NCI-H1048 (cell line): Measurements from ENCODE around the gene FICD.
A peak's percentile ranks its signal among the peaks of the same experiment; 100 is the strongest.
"Not testable (repeated sequence)": the region's sequence is repeated elsewhere in the genome, so short reads cannot be mapped to it uniquely, and the experiment has no call there.

ENCODE experiments used
- DNase-seq: peaks from one replicate; lab custom pipeline; 2025; lab: John Stamatoyannopoulos, UW

Gene FICD

GRCh38 chr12:108538146-108538545, 23.1 kb downstream of the FICD start:
- no peak for DNase-seq

GRCh38 chr12:108538616-108539195, 23.6 kb downstream of the FICD start:
- DNase-seq = no peak

GRCh38 chr12:108542320-108542719, 27.2 kb downstream of the FICD start:
- DNase-seq = no peak

- no peak for DNase-seq
Observed at GRCh38 chr12:108543652-108544051, 28.6 kb downstream of the FICD start.

GRCh38 chr12:108547686-108548085, 32.6 kb downstream of the FICD start:
- no peak for DNase-seq

- no peak for DNase-seq
Observed at GRCh38 chr12:108548954-108549521, 34.0 kb downstream of the FICD start.

- no peak for DNase-seq
Observed at GRCh38 chr12:108551535-108551934, 36.5 kb downstream of the FICD start.

GRCh38 chr12:108553799-108554198, 38.7 kb downstream of the FICD start:
- no peak for DNase-seq

GRCh38 chr12:108555383-108555782, 40.3 kb downstream of the FICD start:
- DNase-seq = not testable (repeated sequence)

GRCh38 chr12:108559007-108559655, 44.1 kb downstream of the FICD start:
- DNase-seq = no peak

GRCh38 chr12:108559748-108560147, 44.7 kb downstream of the FICD start:
- DNase-seq = no peak

- no peak for DNase-seq
Observed at GRCh38 chr12:108560321-108560721, 45.2 kb downstream of the FICD start.

- DNase-seq = peak; percentile 68
Observed at GRCh38 chr12:108560752-108561719, 46.0 kb downstream of the FICD start, which contains the start of gene SART3. SART3 (minus strand) TSS chr12:108561173; CDS start chr12:108561154, 19 bp downstream.

GRCh38 chr12:108561852-108562347, 46.8 kb downstream of the FICD start:
- DNase-seq = no peak

GRCh38 chr12:108562348-108563135, 47.5 kb downstream of the FICD start, which contains the start of gene ISCU:
ISCU (plus strand) TSS chr12:108562596; CDS start chr12:108562623, 27 bp downstream.
- DNase-seq = peak; percentile 90

GRCh38 chr12:108563136-108563803, 48.2 kb downstream of the FICD start:
- DNase-seq = peak; percentile 56

- no peak for DNase-seq
Observed at GRCh38 chr12:108563804-108564151, 48.7 kb downstream of the FICD start.

GRCh38 chr12:108564724-108565123, 49.6 kb downstream of the FICD start:
- no peak for DNase-seq

- no peak for DNase-seq
Observed at GRCh38 chr12:108565146-108565545, 50.1 kb downstream of the FICD start.

- no peak for DNase-seq
Observed at GRCh38 chr12:108565976-108566375, 50.9 kb downstream of the FICD start.

- DNase-seq = no peak
Observed at GRCh38 chr12:108566452-108566851, 51.4 kb downstream of the FICD start.
